HFFc6 (cell line): Measurements from ENCODE around the gene SLC38A11. TPM values are rescaled to one million over a fixed set of nuclear protein-coding genes. Genes with fewer than 3 reads are reported as not detected.

ENCODE experiments used
- DNase-seq: peaks from one replicate; pipeline ENCODE4 v3.0.0-alpha.2; 2018
- H3K27ac Mint-ChIP-seq: 2 replicates; pipeline ENCODE4 v1.8.0; 2020; ENCODE audit warnings: mild to moderate bottlenecking, mixed read lengths
- H3K27me3 Mint-ChIP-seq: 2 replicates; pipeline ENCODE4 v1.8.0; 2021; ENCODE audit warnings: mild to moderate bottlenecking, moderate library complexity, mixed read lengths; ENCODE audit not compliant: insufficient read depth
- H3K36me3 Mint-ChIP-seq: 2 replicates; pipeline ENCODE4 v1.8.0; 2021; ENCODE audit warnings: low read depth, mixed read lengths
- H3K4me1 Mint-ChIP-seq: 2 replicates; pipeline ENCODE4 v1.8.0; 2020; ENCODE audit warnings: low read depth, mixed read lengths
- H3K4me3 Mint-ChIP-seq: 2 replicates; pipeline ENCODE4 v1.8.0; 2020; ENCODE audit warnings: mild to moderate bottlenecking, moderate library complexity, mixed read lengths
- H3K9me3 Mint-ChIP-seq: 2 replicates; pipeline ENCODE4 v1.8.0; 2020; ENCODE audit warnings: mild to moderate bottlenecking, mixed read lengths
- CTCF ChIP-seq: fragments of 200-600 bp; sonication (generic); IDR thresholded peaks from 2 replicates; pipeline ENCODE4 v1.5.0; 2021; ENCODE audit warnings: antibody characterized with exemption, mild to moderate bottlenecking
- total RNA-seq, 6 experiments: library from RNA; stranded (reverse); fragmentation: NEBNext Ultra II Directional; extraction: Animal tissue kit (Norgen Biotek cat#: 25700); gene quantifications; 2 replicates in 1 of 6; 3 replicates in 5 of 6; pipeline ENCODE4 v1.2.3, GENCODE V29; 2021

Gene SLC38A11
- total RNA-seq, 6 experiments from 2014 or later: 2.1 to 3.0 (median 2.5) TPM

GRCh38 chr2:164847291-164847690 is 108.0 kb downstream of the SLC38A11 start:
- Mint-ChIP-seq H3K36me3 (no peaks in the 10 kb centered on the region), H3K27me3 (no peaks in the 10 kb centered on the region; the same call in 1 of the 2 replicates), H3K27ac (no peak overlapping the region), H3K4me1 (peaks cover 19% of the 10 kb centered on the region), H3K9me3 (no peaks in the 10 kb centered on the region), H3K4me3 (no peak overlapping the region)
- TF ChIP-seq CTCF: no peak
- DNase-seq: no peak

DNA sequence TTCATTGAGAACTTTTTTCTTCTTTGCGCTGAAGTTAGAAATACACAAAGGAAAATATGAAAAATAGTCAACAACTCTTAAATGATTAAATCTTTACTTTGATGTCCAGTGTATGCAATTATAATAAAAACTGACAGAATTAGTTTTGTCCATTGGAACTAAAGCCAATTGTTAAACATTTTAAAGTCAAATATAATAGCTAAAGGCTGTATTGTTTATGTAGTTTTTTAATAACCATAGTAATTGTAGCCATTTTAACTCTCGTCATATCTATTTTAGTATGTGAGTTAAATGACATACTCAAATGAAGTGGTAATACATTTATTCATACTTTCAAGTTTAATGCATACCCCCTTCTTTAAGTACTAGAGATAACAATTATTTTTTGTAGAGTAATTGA is 109.0 kb downstream of the SLC38A11 start:
- no peaks in the 10 kb centered on the region for H3K36me3 Mint-ChIP-seq

More for the DNA sequence above, 109.0 kb downstream of the SLC38A11 start:
- Mint-ChIP-seq H3K27me3 (no peaks in the 10 kb centered on the region; the same call in 1 of the 2 replicates), H3K27ac (no peak overlapping the region), H3K4me1 (peaks cover 19% of the 10 kb centered on the region), H3K4me3 (no peak overlapping the region), H3K9me3 (no peaks in the 10 kb centered on the region)
- DNase-seq: no peak
- no peak for TF ChIP-seq CTCF

Other genes with a start within 250 kb of the SLC38A11 start
- gene COBLL1, start 113.7 kb downstream of the SLC38A11 start, total RNA-seq: 10 to 100 TPM; 28.1 to 49.7 (median 29.9) TPM
- gene SCN3A, start 248.5 kb upstream of the SLC38A11 start, total RNA-seq: 1 to 10 TPM in 4 of 6 experiments, under 1 TPM in 1, not detected in 1; 0.14 to 2.2 (median 1.9) TPM